ENCODE data around the gene IPO4. TPM values are rescaled to one million over a fixed set of nuclear protein-coding genes. Genes with fewer than 3 reads are reported as not detected.

The IPO4 gene
- total and polyA plus RNA-seq, 2 of the 13 experiments (the other 11 are each of a cell fraction or from before 2014, with no cell fraction given) = 39.0 to 179 TPM

GRCh38 chr14:24181371-24182077 is 7.1 kb downstream of the IPO4 start:
- Histone ChIP-seq H3K36me3 (replicated peaks in 1 of 2; ENCODE audit: control insufficient read depth in 1 of 2, insufficient read depth in 2 of 2, low read length in 2 of 2) (peaks cover 82 to 88% of the 10 kb centered on the region in 2 experiments), H2AFZ (ENCODE audit: low read length) (no peak overlapping the region), H3K4me3 (replicated peaks in 1 of 3; ENCODE audit: insufficient read depth in 1 of 3, low read depth in 2 of 3, low read length in 3 of 3) (no peak overlapping the region), H3K27ac (ENCODE audit: extremely low read length, insufficient read depth, low read length) (no peak overlapping the region), H3K79me2 (ENCODE audit: insufficient read depth, low read length) (no peaks in the 10 kb centered on the region), H3K9ac (ENCODE audit: insufficient read depth, low read depth, low read length) (no peak overlapping the region), H3K9me3 (ENCODE audit: low read length) (no peaks in the 10 kb centered on the region), H3K27me3 (ENCODE audit: control insufficient read depth in 1 of 2, insufficient read depth in 2 of 2, low read length in 2 of 2) (no peaks in the 10 kb centered on the region), H3K4me1 (ENCODE audit: insufficient read depth, low read length) (no peaks in the 10 kb centered on the region), H4K20me1 (ENCODE audit: insufficient read depth, low read length) (no peaks in the 10 kb centered on the region), H3K4me2 (ENCODE audit: low read depth, low read length) (no peak overlapping the region)
- 95% methylated on average over 19 of the region's 19 CpGs for WGBS (ENCODE audit: low lambda C conversion rate)
- ChIA-PET POLR2A (interaction anchor here (0.7 to 8.1 kb wide), 15 partner anchors 7 to 123 kb away, joined by 3 to 65 read pairs (median 5); partner anchors contain the start of genes CHMP4A, DCAF11, IPO4 and IRF9), CTCF (ENCODE audit: low intra/inter-chr PET ratio, low total read pairs) (no interaction called here)
- FAIRE-seq (no peak), DNase-seq (ENCODE audit: low spot score) (no peak), ATAC-seq (no peak)
- in situ Hi-C loops (cut with HindIII; ENCODE audit: extremely low pct_ligation_motif_present, low pct_unique_long_range_greater_than_20kb) (no loop called here), intact Hi-C loops (cut with micrococcal nuclease; ENCODE audit: unreplicated experiment) (no loop called here)
- no TSS peak for BruUV-seq (replicated peaks)
- TF ChIP-seq ZNF333 (CRISPR knock-in tag; IDR thresholded peaks at IDR 0.05; ENCODE audit: borderline replicate concordance) (0 out of 2 replicates have a peak, but pooled peaks have one; percentile 7), SSRP1 (CRISPR knock-in tag; IDR thresholded peaks at IDR 0.05) (no peak), NRL (CRISPR knock-in tag; IDR thresholded peaks at IDR 0.05; ENCODE audit: borderline replicate concordance) (0 out of 2 replicates have a peak, but pooled peaks have one; percentile 12), MXD1 (CRISPR knock-in tag; IDR thresholded peaks at IDR 0.05) (0 out of 2 replicates have a peak, but pooled peaks have one; percentile 20), RBFOX2 (IDR thresholded peaks at IDR 0.05; ENCODE audit: low read depth, low read length) (peak; percentile 59), TOE1 (CRISPR knock-in tag; IDR thresholded peaks at IDR 0.05) (no peak), POLR2A (IDR thresholded peaks at IDR 0.05; ENCODE audit: insufficient read depth in 1 of 2, low read depth in 2 of 2, low read length in 2 of 2) (0 out of 4 replicates have a peak, but pooled peaks of 1 of the 2 experiments have one; percentile 25), BORCS8-MEF2B (CRISPR knock-in tag; IDR thresholded peaks at IDR 0.05) (0 out of 2 replicates have a peak, but pooled peaks have one; percentile 22), ZNF687 (CRISPR knock-in tag; IDR thresholded peaks at IDR 0.05) (peak; percentile 31; the same call in 1 of the 2 replicates), HES4 (CRISPR knock-in tag; IDR thresholded peaks at IDR 0.05; ENCODE audit: borderline replicate concordance) (0 out of 2 replicates have a peak, but pooled peaks have one; percentile 13), POLR2AphosphoS2 (IDR thresholded peaks at IDR 0.05; ENCODE audit: low read depth, low read length) (peak; percentile 20)

Data from HepG2 (cell line).